HG03565 (cell line): ENCODE measurements around the gene WDHD1.
"Not testable (repeated sequence)": the region's sequence is repeated elsewhere in the genome, so short reads cannot be mapped to it uniquely, and the experiment has no call there.

Source experiments
- ATAC-seq: cut with Tn5 transposase; IDR thresholded peaks from one replicate; pipeline ENCODE4 v1.9.1; 2021; ENCODE audit warnings: mild to moderate bottlenecking, moderate library complexity; ENCODE audit not compliant: unreplicated experiment

The WDHD1 gene

GRCh38 chr14:55047301-55048053, 20.6 kb upstream of the WDHD1 start:
- no peak for ATAC-seq

DNA sequence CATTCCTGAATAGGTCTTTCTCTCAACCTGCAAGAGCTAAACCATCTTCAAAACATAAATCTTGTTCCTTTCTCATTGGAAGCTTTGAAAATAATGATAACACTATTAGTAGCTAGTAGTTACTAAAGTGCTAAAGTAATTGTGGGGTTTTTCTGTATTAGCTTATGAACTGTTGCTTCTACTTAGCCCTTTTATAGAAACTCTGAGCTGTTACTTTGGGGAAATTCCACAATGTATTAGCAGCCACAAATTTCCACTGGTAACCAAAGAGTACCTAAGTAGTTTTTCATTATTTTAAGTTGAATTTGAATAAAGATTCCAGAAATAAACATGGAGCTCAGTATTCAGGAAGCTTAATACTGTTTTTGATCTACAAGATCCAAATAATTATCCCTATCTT, 18.2 kb upstream of the WDHD1 start:
- no peak for ATAC-seq

- no peak for ATAC-seq
Measured at GRCh38 chr14:55043528-55043927, 16.6 kb upstream of the WDHD1 start.

GRCh38 chr14:55038708-55039107, 11.8 kb upstream of the WDHD1 start:
- no peak for ATAC-seq

DNA sequence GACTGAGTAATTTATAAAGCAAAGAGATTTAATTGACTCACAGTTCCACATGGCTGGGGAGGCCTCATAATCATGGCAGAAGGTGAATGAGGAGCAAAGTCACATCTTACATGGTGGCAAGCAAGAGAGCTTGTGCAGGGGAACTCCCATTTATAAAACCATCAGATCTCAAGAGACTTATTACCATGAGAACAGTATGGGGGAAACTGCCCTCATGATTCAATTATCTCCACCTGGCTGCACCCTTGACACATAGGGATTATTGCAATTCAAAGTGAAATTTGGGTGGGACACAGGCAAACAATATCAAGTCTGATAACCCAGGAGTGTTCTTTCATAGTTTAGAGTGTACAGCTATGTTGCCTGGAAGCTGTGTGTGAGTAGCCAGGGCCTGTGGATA, 11.1 kb upstream of the WDHD1 start:
- ATAC-seq = not testable (repeated sequence)

- ATAC-seq = no peak
Measured at GRCh38 chr14:55031190-55031589, 4.3 kb upstream of the WDHD1 start.

DNA sequence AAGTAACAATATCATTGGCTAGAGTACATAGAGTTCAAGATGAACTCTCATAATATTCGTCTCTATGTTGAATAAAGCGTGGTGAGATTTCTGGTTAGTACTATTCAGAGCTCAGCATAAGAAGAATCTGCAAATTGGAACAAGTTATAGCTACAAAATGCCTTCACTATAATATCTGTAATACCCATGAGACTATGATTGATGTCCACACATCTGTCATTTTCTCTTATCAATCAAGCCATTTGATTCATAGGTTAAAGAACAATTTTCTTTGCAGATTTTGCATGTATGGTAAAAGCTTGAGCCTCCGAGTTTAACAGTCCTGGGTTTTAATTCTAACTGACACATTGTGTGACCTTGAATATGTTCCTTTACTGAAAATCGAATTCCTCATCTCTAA, 1.6 kb upstream of the WDHD1 start:
- ATAC-seq = no peak

GRCh38 chr14:55028066-55028465, 1.2 kb upstream of the WDHD1 start:
- no peak for ATAC-seq

GRCh38 chr14:55026441-55026792, 482 bp downstream of the WDHD1 start:
- ATAC-seq = no peak

- no peak for ATAC-seq
Measured at GRCh38 chr14:55025948-55026347, 951 bp downstream of the WDHD1 start.

DNA sequence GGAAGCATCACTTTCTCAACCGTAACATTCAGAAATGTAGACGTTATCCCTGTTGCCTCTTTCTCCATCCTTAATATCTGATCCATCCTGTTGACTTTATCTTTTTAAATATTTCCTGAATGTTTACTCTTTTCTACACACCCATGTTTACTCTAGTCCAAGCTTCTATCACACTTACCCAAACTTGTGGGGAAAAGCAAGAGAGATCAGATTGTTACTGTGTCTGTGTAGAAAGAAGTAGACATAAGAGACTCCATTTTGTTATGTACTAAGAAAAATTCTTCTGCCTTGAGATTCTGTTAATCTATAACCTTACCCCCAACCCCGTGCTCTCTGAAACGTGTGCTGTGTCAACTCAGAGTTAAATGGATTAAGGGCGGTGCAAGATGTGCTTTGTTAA, 2.5 kb downstream of the WDHD1 start:
- not testable (repeated sequence) for ATAC-seq

GRCh38 chr14:55019968-55020554, 6.8 kb downstream of the WDHD1 start:
- ATAC-seq = no peak

- ATAC-seq = no peak
Measured at GRCh38 chr14:55015006-55015405, 11.9 kb downstream of the WDHD1 start.

GRCh38 chr14:55005071-55005470, 21.8 kb downstream of the WDHD1 start:
- no peak for ATAC-seq

GRCh38 chr14:55000381-55000780, 26.5 kb downstream of the WDHD1 start:
- ATAC-seq = no peak

- ATAC-seq = no peak
Measured at GRCh38 chr14:54985156-54985555, 41.7 kb downstream of the WDHD1 start.

DNA sequence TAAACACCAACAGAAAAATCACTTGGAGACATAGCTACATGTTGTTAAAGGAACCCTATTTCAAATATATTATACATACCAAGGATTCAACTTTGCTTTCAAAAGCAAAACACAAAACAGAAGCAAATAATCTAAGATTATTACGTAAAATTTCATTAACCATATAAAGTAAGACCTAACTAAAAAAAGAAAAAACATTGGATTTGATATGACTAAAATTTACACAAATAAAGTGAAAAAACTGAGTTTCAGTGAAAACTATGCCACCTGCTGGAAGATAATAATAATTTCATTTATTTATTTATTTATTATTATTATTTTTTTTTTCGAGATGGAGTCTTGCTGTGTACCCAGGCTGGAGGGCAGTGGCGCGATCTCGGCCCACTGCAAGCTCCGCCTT, 45.2 kb downstream of the WDHD1 start:
- ATAC-seq = no peak

GRCh38 chr14:54979039-54979438, 47.9 kb downstream of the WDHD1 start:
- ATAC-seq = no peak

DNA sequence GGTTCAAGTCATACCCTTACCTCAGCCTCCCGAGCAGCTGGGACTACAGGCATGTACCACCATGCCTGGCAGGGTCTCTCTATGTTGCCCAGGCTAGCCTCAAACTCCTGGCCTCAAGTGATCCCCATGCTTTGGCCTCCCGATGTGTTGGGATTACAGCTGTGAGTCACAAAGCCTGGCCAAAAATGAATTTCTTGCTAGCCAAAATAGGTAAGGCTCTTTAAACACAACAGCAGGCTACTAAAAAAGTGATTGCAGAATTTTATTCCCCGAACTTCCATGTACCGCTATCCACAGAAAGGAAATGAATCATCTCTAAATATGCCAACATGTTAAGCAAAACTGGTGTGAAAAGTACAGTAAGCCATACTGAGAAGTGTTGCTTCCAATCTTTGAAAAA, 50.6 kb downstream of the WDHD1 start:
- no peak for ATAC-seq

- no peak for ATAC-seq
Measured at GRCh38 chr14:54975856-54976255, 51.0 kb downstream of the WDHD1 start.

DNA sequence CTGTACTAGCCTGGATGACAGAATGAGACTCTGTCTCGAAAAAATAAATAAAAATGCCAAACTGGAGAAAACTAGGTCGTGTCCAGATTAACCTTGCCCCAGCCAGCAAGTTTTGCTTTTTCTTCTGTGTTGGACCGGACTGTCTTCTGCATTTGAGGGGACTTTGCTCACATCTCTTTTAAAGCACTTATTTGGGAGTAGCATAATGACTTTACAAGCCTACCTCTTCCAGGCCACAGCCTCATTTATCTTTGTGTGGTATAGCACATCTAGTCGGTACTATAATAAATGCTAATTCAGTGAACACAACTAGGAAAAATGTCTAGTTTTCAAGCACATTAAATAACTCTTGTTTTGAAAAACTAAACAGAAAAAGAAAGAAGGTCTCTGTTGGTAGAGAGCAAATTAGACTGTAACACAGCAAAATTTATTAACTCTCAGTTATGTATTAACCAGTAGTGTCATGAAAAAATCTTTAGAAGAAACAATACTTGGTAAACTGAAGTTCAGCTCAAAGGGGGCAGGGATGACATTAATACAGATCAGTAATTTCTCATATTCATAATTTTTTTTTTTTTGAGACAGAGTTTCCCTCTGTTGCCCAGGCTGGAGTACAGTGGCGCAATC, 52.0 kb downstream of the WDHD1 start:
- no peak for ATAC-seq

- no peak for ATAC-seq
Measured at GRCh38 chr14:54967496-54967895, 59.4 kb downstream of the WDHD1 start.
